Activated CD8-positive, alpha-beta T cell treated with anti-CD3 and anti-CD28 coated beads for 36 hours (primary cell): ENCODE measurements around the gene RDH5. TPM values are rescaled to one million over a fixed set of nuclear protein-coding genes. Genes with fewer than 3 reads are reported as not detected.

ENCODE experiments used
- ATAC-seq: fragments of 200-7000 bp; cut with Tn5 transposase; one replicate; pipeline ENCODE4 v1.10.0; 2021; ENCODE audit warnings: mild to moderate bottlenecking, moderate library complexity
- CTCF ChIA-PET: fragments of 350-600 bp; sonication (Branson Sonifier 250); formaldehyde crosslinking; loops from one replicate; lab custom pipeline; 2021; ENCODE audit warnings: antibody characterized with exemption; lab: Charles Lee
- POLR2A ChIA-PET: fragments of 350-600 bp; sonication (Branson Sonifier 250); formaldehyde crosslinking; loops from one replicate; lab custom pipeline; 2021; ENCODE audit warnings: antibody characterized with exemption; lab: Charles Lee
- DNase-seq: peaks from one replicate; pipeline ENCODE4 v3.0.0-alpha.2; 2020
- H3K27ac Mint-ChIP-seq: one replicate; pipeline ENCODE4 v1.8.0; 2021; ENCODE audit warnings: mild to moderate bottlenecking, mixed read lengths
- H3K27me3 Mint-ChIP-seq: one replicate; pipeline ENCODE4 v1.8.0; 2021; ENCODE audit warnings: mixed read lengths
- H3K36me3 Mint-ChIP-seq: one replicate; pipeline ENCODE4 v1.8.0; 2021; ENCODE audit warnings: low read depth, mixed read lengths
- H3K4me1 Mint-ChIP-seq: one replicate; pipeline ENCODE4 v1.8.0; 2021; ENCODE audit warnings: low read depth, mixed read lengths
- H3K4me3 Mint-ChIP-seq: one replicate; pipeline ENCODE4 v1.8.0; 2021; ENCODE audit warnings: mild to moderate bottlenecking, moderate library complexity, mixed read lengths
- H3K9me3 Mint-ChIP-seq: one replicate; pipeline ENCODE4 v1.8.0; 2021; ENCODE audit warnings: mixed read lengths
- CTCF ChIP-seq: fragments of 200-600 bp; IDR thresholded peaks from one replicate; pipeline ENCODE4 v1.8.0; 2022; ENCODE audit warnings: antibody characterized with exemption, mild to moderate bottlenecking
- intact Hi-C: fragments of 100-400 bp; cut with micrococcal nuclease; formaldehyde crosslinking; loops from one replicate; pipeline ENCODE4 v1.10.0; 2022
- total RNA-seq, 2 experiments: library from RNA; stranded (reverse); gene quantifications; one replicate each; pipeline ENCODE4 v1.2.3, GENCODE V29; 2021

Gene RDH5
- total RNA-seq, 2 experiments from 2014 or later: 5.3 to 6.8 TPM

- Mint-ChIP-seq H3K36me3 (no peaks in the 10 kb centered on the region), H3K27ac (no peak overlapping the region), H3K4me3 (no peak overlapping the region), H3K4me1 (no peaks in the 10 kb centered on the region), H3K9me3 (no peaks in the 10 kb centered on the region), H3K27me3 (no peaks in the 10 kb centered on the region)
- ChIA-PET CTCF (interaction anchor here (1.1 to 1.8 kb wide), 2 partner anchors 13 to 30 kb away, joined by 3 to 5 read pairs; a partner anchor contains a TSS), POLR2A (no interaction called here)
- no peak for DNase-seq
- ATAC-seq: no peak
- intact Hi-C loops: no loop called here
- TF ChIP-seq CTCF: no peak
These were observed 25.5 kb upstream of the RDH5 start for GRCh38 chr12:55694651-55695050.

- no peaks in the 10 kb centered on the region for H3K4me1 Mint-ChIP-seq
- ChIA-PET CTCF (interaction anchor here (1.8 to 4.0 kb wide), 3 partner anchors 10 to 39 kb away, joined by 5 to 16 read pairs (median 8); a partner anchor contains a TSS), POLR2A (no interaction called here)
- no peak for TF ChIP-seq CTCF
- no peaks in the 10 kb centered on the region for H3K36me3 Mint-ChIP-seq
- ATAC-seq (no peak), DNase-seq (no peak)
- intact Hi-C loops: no loop called here
- H3K9me3 Mint-ChIP-seq: no peaks in the 10 kb centered on the region
- H3K4me3 Mint-ChIP-seq: no peak overlapping the region
- H3K27me3 Mint-ChIP-seq: no peaks in the 10 kb centered on the region
- no peak overlapping the region for H3K27ac Mint-ChIP-seq
These were observed 24.8 kb upstream of the RDH5 start for GRCh38 chr12:55695349-55695748.

- ATAC-seq: no peak
- Mint-ChIP-seq H3K9me3 (no peaks in the 10 kb centered on the region), H3K27me3 (no peaks in the 10 kb centered on the region), H3K4me1 (no peaks in the 10 kb centered on the region), H3K36me3 (no peaks in the 10 kb centered on the region), H3K4me3 (no peak overlapping the region), H3K27ac (no peak overlapping the region)
- CTCF ChIA-PET: interaction anchor here (1.8 to 4.0 kb wide), 3 partner anchors 9 to 40 kb away, joined by 5 to 16 read pairs (median 8); a partner anchor contains a TSS
- DNase-seq: no peak
- intact Hi-C loops: no loop called here
- POLR2A ChIA-PET: interaction anchor here (1.4 kb wide), 1 partner anchor 23 kb away, joined by 4 read pairs; no protein-coding TSS in a partner anchor
- TF ChIP-seq CTCF: no peak
These were observed 24.1 kb upstream of the RDH5 start for GRCh38 chr12:55696141-55696540.

- intact Hi-C loops: no loop called here
- Mint-ChIP-seq H3K36me3 (no peaks in the 10 kb centered on the region), H3K27ac (no peak overlapping the region), H3K4me3 (no peak overlapping the region), H3K9me3 (no peaks in the 10 kb centered on the region), H3K27me3 (no peaks in the 10 kb centered on the region), H3K4me1 (no peaks in the 10 kb centered on the region)
- no peak for ATAC-seq
- CTCF ChIA-PET: interaction anchor here (1.8 to 4.0 kb wide), 2 partner anchors 8 to 41 kb away, joined by 8 to 16 read pairs; no protein-coding TSS in a partner anchor
- TF ChIP-seq CTCF: no peak
- DNase-seq: no peak
- POLR2A ChIA-PET: interaction anchor here (1.4 kb wide), 1 partner anchor 23 kb away, joined by 4 read pairs; no protein-coding TSS in a partner anchor
These were observed 23.3 kb upstream of the RDH5 start for GRCh38 chr12:55696796-55697462.

- intact Hi-C loops: no loop called here
- ChIA-PET POLR2A (no interaction called here), CTCF (interaction anchor here (4.0 kb wide), 1 partner anchor 41 kb away, joined by 16 read pairs; no protein-coding TSS in a partner anchor)
- Mint-ChIP-seq H3K9me3 (no peaks in the 10 kb centered on the region), H3K4me3 (no peak overlapping the region), H3K27ac (no peak overlapping the region), H3K27me3 (no peaks in the 10 kb centered on the region), H3K36me3 (no peaks in the 10 kb centered on the region), H3K4me1 (no peaks in the 10 kb centered on the region)
- ATAC-seq (no peak), DNase-seq (no peak)
- no peak for TF ChIP-seq CTCF
These were observed 22.5 kb upstream of the RDH5 start for GRCh38 chr12:55697686-55698085.
